Chondrocyte (in vitro differentiated cells): ENCODE data around the gene MRPL19. TPM values are rescaled to one million over a fixed set of nuclear protein-coding genes. Genes with fewer than 3 reads are reported as not detected.

ENCODE experiments used
- DNase-seq: peaks from one replicate; pipeline ENCODE4 v3.0.0; 2021; ENCODE audit warnings: mixed read lengths, low spot score
- H3K27ac Mint-ChIP-seq: one replicate; pipeline ENCODE4 v1.8.0; 2021; ENCODE audit warnings: mild to moderate bottlenecking, moderate library complexity, mixed read lengths; ENCODE audit not compliant: unreplicated experiment
- H3K27me3 Mint-ChIP-seq: 2 replicates; pipeline ENCODE4 v1.8.0; 2021; ENCODE audit warnings: low read depth, mixed read lengths
- H3K36me3 Mint-ChIP-seq: 2 replicates; pipeline ENCODE4 v1.8.0; 2021; ENCODE audit warnings: low read depth, mixed read lengths
- H3K4me1 Mint-ChIP-seq: 2 replicates; pipeline ENCODE4 v1.8.0; 2021; ENCODE audit warnings: low read depth, mild to moderate bottlenecking, mixed read lengths
- H3K4me3 Mint-ChIP-seq: one replicate; pipeline ENCODE4 v1.8.0; 2021; ENCODE audit warnings: mild to moderate bottlenecking, moderate library complexity, mixed read lengths; ENCODE audit not compliant: unreplicated experiment
- H3K9me3 Mint-ChIP-seq: 2 replicates; pipeline ENCODE4 v1.8.0; 2021; ENCODE audit warnings: low read depth, mixed read lengths
- CTCF ChIP-seq: fragments of 200-600 bp; sonication (generic); IDR thresholded peaks from 2 replicates; pipeline ENCODE4 v1.5.0; 2021; ENCODE audit warnings: antibody characterized with exemption, mild to moderate bottlenecking, moderate library complexity
- total RNA-seq: library from RNA; stranded (reverse); gene quantifications from 3 replicates; pipeline ENCODE4 v1.2.1, GENCODE V29; 2021

MRPL19 gene
- total RNA-seq, 1 donor from 2014 or later, result 43.5 TPM

GRCh38 chr2:75616933-75617332 is 29.6 kb upstream of the MRPL19 start:
- TF ChIP-seq CTCF, result no peak
- H3K9me3 Mint-ChIP-seq, result no peaks in the 10 kb centered on the region
- H3K27me3 Mint-ChIP-seq, result no peaks in the 10 kb centered on the region
- H3K4me3 Mint-ChIP-seq, result no peak overlapping the region
- no peak for DNase-seq
- H3K36me3 Mint-ChIP-seq, result no peaks in the 10 kb centered on the region
- peaks cover 12% of the 10 kb centered on the region for H3K4me1 Mint-ChIP-seq
- H3K27ac Mint-ChIP-seq, result no peak overlapping the region

GRCh38 chr2:75619956-75620740 is 26.4 kb upstream of the MRPL19 start:
- TF ChIP-seq CTCF, result no peak
- no peaks in the 10 kb centered on the region for H3K27me3 Mint-ChIP-seq
- H3K36me3 Mint-ChIP-seq, result no peaks in the 10 kb centered on the region
- no peaks in the 10 kb centered on the region for H3K9me3 Mint-ChIP-seq
- DNase-seq, result no peak
- peak overlapping the region; percentile 87 for H3K27ac Mint-ChIP-seq
- H3K4me1 Mint-ChIP-seq, result peaks cover 12% of the 10 kb centered on the region
- no peak overlapping the region for H3K4me3 Mint-ChIP-seq

GRCh38 chr2:75621228-75621627 is 25.4 kb upstream of the MRPL19 start:
- H3K4me3 Mint-ChIP-seq, result no peak overlapping the region
- H3K4me1 Mint-ChIP-seq, result peaks cover 12% of the 10 kb centered on the region
- no peak for TF ChIP-seq CTCF
- H3K27ac Mint-ChIP-seq, result no peak overlapping the region
- no peaks in the 10 kb centered on the region for H3K36me3 Mint-ChIP-seq
- no peaks in the 10 kb centered on the region for H3K9me3 Mint-ChIP-seq
- H3K27me3 Mint-ChIP-seq, result no peaks in the 10 kb centered on the region
- DNase-seq, result no peak

GRCh38 chr2:75622500-75622899 is 24.1 kb upstream of the MRPL19 start:
- Mint-ChIP-seq H3K36me3 (no peaks in the 10 kb centered on the region), H3K4me3 (no peak overlapping the region), H3K27me3 (no peaks in the 10 kb centered on the region), H3K27ac (no peak overlapping the region), H3K9me3 (no peaks in the 10 kb centered on the region), H3K4me1 (peaks cover 12% of the 10 kb centered on the region)
- no peak for TF ChIP-seq CTCF
- no peak for DNase-seq

- Mint-ChIP-seq H3K27ac (no peak overlapping the region), H3K36me3 (no peaks in the 10 kb centered on the region), H3K4me3 (no peak overlapping the region), H3K9me3 (no peaks in the 10 kb centered on the region), H3K27me3 (no peaks in the 10 kb centered on the region), H3K4me1 (peaks cover 12% of the 10 kb centered on the region)
- no peak for DNase-seq
- no peak for TF ChIP-seq CTCF
Measured at GRCh38 chr2:75622929-75623328, 23.7 kb upstream of the MRPL19 start.
